Natural killer cell (primary cell): ENCODE data around the gene SSBP4. TPM values are rescaled to one million over a fixed set of nuclear protein-coding genes. Genes with fewer than 3 reads are reported as not detected.

Experiments used
- ATAC-seq, 3 donors: fragments of 150-1000 bp in 2 of 3; fragments of 200-7000 bp in 1 of 3; cut with Tn5 transposase; 1 replicate in 1 of 3; 2 replicates in 2 of 3; pipeline ENCODE4 v1.10.0; 2021; ENCODE audit warnings: mild to moderate bottlenecking in 2 of 3, moderate library complexity in 2 of 3
- DNase-seq, 2 donors: peaks; one replicate each; pipeline versions ENCODE4 v3.0.0 to v3.0.0-alpha.2; 2013 to 2021; ENCODE audit warnings: mixed read lengths in 1 of 2
- H3K27ac ChIP-seq: one replicate; pipeline ENCODE4 v1.5.1; 2013; ENCODE audit warnings: mild to moderate bottlenecking, low read length
- H3K27me3 ChIP-seq: one replicate; pipeline ENCODE4 v1.6.1; 2013; ENCODE audit warnings: low read length; ENCODE audit not compliant: control insufficient read depth, insufficient read depth
- H3K36me3 ChIP-seq: one replicate; pipeline ENCODE4 v1.6.1; 2013; ENCODE audit warnings: low read length; ENCODE audit not compliant: control insufficient read depth, insufficient read depth
- H3K4me1 ChIP-seq: one replicate; pipeline ENCODE4 v1.6.1; 2013; ENCODE audit warnings: low read length; ENCODE audit not compliant: control insufficient read depth, insufficient read depth
- H3K4me3 ChIP-seq: one replicate; pipeline ENCODE4 v1.5.1; 2013; ENCODE audit warnings: low read length
- H3K9me3 ChIP-seq: one replicate; pipeline ENCODE4 v1.6.1; 2013; ENCODE audit warnings: low read length; ENCODE audit not compliant: control insufficient read depth, insufficient read depth
- H3K27ac Mint-ChIP-seq, 2 donors: one replicate each; pipeline ENCODE4 v1.8.0; 2022; ENCODE audit warnings: mild to moderate bottlenecking in 2 of 2, mixed read lengths in 2 of 2, moderate library complexity in 1 of 2
- H3K27me3 Mint-ChIP-seq, 2 donors: one replicate each; pipeline ENCODE4 v1.8.0; 2022; ENCODE audit warnings: low read depth in 2 of 2, mixed read lengths in 2 of 2
- H3K36me3 Mint-ChIP-seq: one replicate; pipeline ENCODE4 v1.8.0; 2022; ENCODE audit warnings: mixed read lengths
- H3K4me1 Mint-ChIP-seq, 2 donors: one replicate each; pipeline ENCODE4 v1.8.0; 2022; ENCODE audit warnings: mixed read lengths in 2 of 2
- H3K4me3 Mint-ChIP-seq: one replicate; pipeline ENCODE4 v1.8.0; 2022; ENCODE audit warnings: mild to moderate bottlenecking, moderate library complexity, mixed read lengths
- H3K9me3 Mint-ChIP-seq, 2 donors: one replicate each; pipeline ENCODE4 v1.8.0; 2022; ENCODE audit warnings: mixed read lengths in 2 of 2
- WGBS: methylation state at CpG from one replicate; pipeline ENCODE4 v1.1.7; 2013; ENCODE audit warnings: missing lambda C conversion rate; ENCODE audit not compliant: insufficient coverage; 5-methylcytosine and 5-hydroxymethylcytosine counted together
- intact Hi-C: fragments of 100-400 bp; cut with micrococcal nuclease; formaldehyde crosslinking; loops from one replicate; pipeline ENCODE4 v1.14.2; 2022
- total RNA-seq, 4 donors: library from RNA; stranded (reverse); fragments of 120-200 nt in 1 of 4; gene quantifications; one replicate each; pipeline versions ENCODE4 v1.2.3 to v1.2.4, GENCODE V29; 2013 to 2022
- TF ChIP-seq, protein P1 (sequence below): fragments of 200-600 bp; IDR thresholded peaks from one replicate; pipeline ENCODE4 v1.8.0; 2022; ENCODE audit warnings: antibody characterized with exemption

The SSBP4 gene
- 100 to 1,000 TPM; 137 to 169 (median 158) TPM for total RNA-seq
- 85.8 TPM for total RNA-seq (2013)

GRCh38 chr19:18419195-18419698 lies at the start of gene SSBP4:
SSBP4 (plus strand) TSS chr19:18419398; CDS start chr19:18419649, 251 bp downstream.
- intact Hi-C loops, result loop anchor here (5.0 kb wide), 3 partner anchors 42 to 227 kb away; partner anchors contain the start of gene MPV17L2
- peak; percentile 27 to 56 (median 54) for ATAC-seq
- H3K4me1 Mint-ChIP-seq, result peaks cover 73 to 89% of the 10 kb centered on the region in 2 donors
- Histone ChIP-seq H3K9me3 (no peaks in the 10 kb centered on the region), H3K36me3 (no peaks in the 10 kb centered on the region), H3K4me3 (peak within 1 kb of the TSS; percentile 73), H3K4me1 (peaks cover 90% of the 10 kb centered on the region), H3K27ac (peak within 1 kb of the TSS; percentile 89), H3K27me3 (no peaks in the 10 kb centered on the region)
- peak within 1 kb of the TSS; percentile 91 for H3K4me3 Mint-ChIP-seq
- TF ChIP-seq, protein P1, sequence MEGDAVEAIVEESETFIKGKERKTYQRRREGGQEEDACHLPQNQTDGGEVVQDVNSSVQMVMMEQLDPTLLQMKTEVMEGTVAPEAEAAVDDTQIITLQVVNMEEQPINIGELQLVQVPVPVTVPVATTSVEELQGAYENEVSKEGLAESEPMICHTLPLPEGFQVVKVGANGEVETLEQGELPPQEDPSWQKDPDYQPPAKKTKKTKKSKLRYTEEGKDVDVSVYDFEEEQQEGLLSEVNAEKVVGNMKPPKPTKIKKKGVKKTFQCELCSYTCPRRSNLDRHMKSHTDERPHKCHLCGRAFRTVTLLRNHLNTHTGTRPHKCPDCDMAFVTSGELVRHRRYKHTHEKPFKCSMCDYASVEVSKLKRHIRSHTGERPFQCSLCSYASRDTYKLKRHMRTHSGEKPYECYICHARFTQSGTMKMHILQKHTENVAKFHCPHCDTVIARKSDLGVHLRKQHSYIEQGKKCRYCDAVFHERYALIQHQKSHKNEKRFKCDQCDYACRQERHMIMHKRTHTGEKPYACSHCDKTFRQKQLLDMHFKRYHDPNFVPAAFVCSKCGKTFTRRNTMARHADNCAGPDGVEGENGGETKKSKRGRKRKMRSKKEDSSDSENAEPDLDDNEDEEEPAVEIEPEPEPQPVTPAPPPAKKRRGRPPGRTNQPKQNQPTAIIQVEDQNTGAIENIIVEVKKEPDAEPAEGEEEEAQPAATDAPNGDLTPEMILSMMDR, result peak; percentile 11
- H3K9me3 Mint-ChIP-seq, result no peaks in the 10 kb centered on the region
- peak; percentile 79 to 83 for DNase-seq
- peak within 1 kb of the TSS; percentile 91 to 97 for H3K27ac Mint-ChIP-seq
- no peaks in the 10 kb centered on the region for H3K27me3 Mint-ChIP-seq
- under 1% methylated on average over 80 of the region's 80 CpGs for WGBS
- no peaks in the 10 kb centered on the region for H3K36me3 Mint-ChIP-seq

- 43% methylated on average over 4 of the region's 4 CpGs for WGBS
- Mint-ChIP-seq H3K27ac (peak overlapping the region; percentile 91), H3K9me3 (no peaks in the 10 kb centered on the region)
Observed at GRCh38 chr19:18373407-18373891, 45.7 kb upstream of the SSBP4 start.

DNA sequence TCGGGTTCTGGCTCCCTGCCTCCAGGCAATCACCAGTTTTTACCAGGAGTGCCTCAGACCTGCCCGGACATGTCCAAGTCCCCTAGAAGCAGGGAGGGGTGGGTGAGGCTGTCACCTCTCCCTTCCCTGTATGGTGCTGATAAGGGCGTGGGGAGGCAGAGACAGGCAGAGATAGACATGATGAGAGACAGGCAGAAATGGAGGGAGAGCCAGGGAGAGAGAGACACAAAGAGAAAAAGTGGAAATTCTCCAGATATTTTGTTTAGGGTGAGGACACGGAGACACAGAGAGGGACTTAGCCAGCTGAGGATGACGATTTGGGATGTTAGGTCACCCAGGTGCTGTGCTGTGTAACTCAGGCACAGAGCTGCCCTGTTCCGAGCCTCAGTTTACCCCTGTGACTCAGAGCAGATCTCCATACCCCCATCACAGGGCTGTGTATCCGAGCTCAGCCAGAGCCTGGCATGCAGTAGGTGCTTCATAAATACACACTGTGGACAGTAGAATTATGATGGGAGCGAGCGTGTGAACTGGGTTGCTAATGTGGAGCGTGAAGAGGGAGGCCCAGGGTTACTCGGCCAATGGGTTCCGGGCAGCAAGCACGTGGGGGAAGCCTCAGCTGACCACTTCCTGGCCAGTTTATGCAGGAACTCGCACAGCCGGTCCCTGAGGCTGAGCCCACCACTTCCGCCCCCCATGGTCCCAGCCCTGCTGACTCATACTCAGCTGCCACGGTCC lies 45.1 kb upstream of the SSBP4 start:
- peak; percentile 91 to 96 (median 96) for ATAC-seq
- Histone ChIP-seq H3K27ac (peak overlapping the region; percentile 87), H3K4me3 (no peak overlapping the region), H3K4me1 (peaks cover 31% of the 10 kb centered on the region), H3K27me3 (no peaks in the 10 kb centered on the region), H3K36me3 (peaks cover 3% of the 10 kb centered on the region), H3K9me3 (no peaks in the 10 kb centered on the region)
- Mint-ChIP-seq H3K27me3 (no peaks in the 10 kb centered on the region), H3K27ac (peak overlapping the region; percentile 91), H3K36me3 (no peaks in the 10 kb centered on the region), H3K9me3 (no peaks in the 10 kb centered on the region), H3K4me3 (peak overlapping the region; percentile 78), H3K4me1 (peaks cover 20 to 25% of the 10 kb centered on the region in 2 donors)
- DNase-seq, result peak; percentile 55 to 83
- intact Hi-C loops, result no loop called here
- WGBS, result 15% methylated on average over 15 of the region's 17 CpGs
- TF ChIP-seq, protein P1, result no peak

More at GRCh38 chr19:18373407-18373891, 45.7 kb upstream of the SSBP4 start:
- Histone ChIP-seq H3K9me3 (no peaks in the 10 kb centered on the region), H3K27ac (peak overlapping the region; percentile 87), H3K4me1 (peaks cover 31% of the 10 kb centered on the region), H3K4me3 (no peak overlapping the region), H3K27me3 (no peaks in the 10 kb centered on the region), H3K36me3 (peaks cover 3% of the 10 kb centered on the region)
- intact Hi-C loops, result no loop called here
- ATAC-seq (no peak), DNase-seq (no peak)
- TF ChIP-seq, protein P1, result no peak
- peak overlapping the region; percentile 78 for H3K4me3 Mint-ChIP-seq
- no peaks in the 10 kb centered on the region for H3K36me3 Mint-ChIP-seq
- peaks cover 20 to 25% of the 10 kb centered on the region in 2 donors for H3K4me1 Mint-ChIP-seq
- H3K27me3 Mint-ChIP-seq, result no peaks in the 10 kb centered on the region
